GM12878 (cell line): ENCODE measurements around the gene SMTNL2. TPM values are rescaled to one million over a fixed set of nuclear protein-coding genes. Genes with fewer than 3 reads are reported as not detected.

ENCODE experiments used
- ATAC-seq: fragments of 200-7000 bp; cut with Tn5 transposase; 3 replicates; pipeline ENCODE4 v1.9.1; 2020; ENCODE audit warnings: mild to moderate bottlenecking, moderate library complexity
- BruUV-seq: library from RNA; stranded (reverse); fragments of 400-500 nt; replicated peaks from 2 replicates; lab custom pipeline; 2021; lab: Mats Ljungman, UMichigan
- CTCF ChIA-PET: fragments of 300-600 bp; sonication (Branson Sonifier 250); formaldehyde crosslinking; extraction: SDS; loops from one replicate; lab custom pipeline; 2021; ENCODE audit warnings: inconsistent platforms; lab: Yijun Ruan, JAX
- POLR2A ChIA-PET: fragments of 350-600 bp; formaldehyde crosslinking; extraction: SDS; loops from one replicate; lab custom pipeline; 2021; ENCODE audit warnings: inconsistent platforms; lab: Charles Lee
- RAD21 ChIA-PET: fragments of 300-600 bp; sonication (Branson Sonifier 250); formaldehyde crosslinking; loops from one replicate; lab custom pipeline; 2023; ENCODE audit warnings: antibody characterized with exemption; ENCODE audit not compliant: unreplicated experiment; lab: Charles Lee
- SMC1A ChIA-PET: fragments of 300-600 bp; sonication (Branson Sonifier 250); formaldehyde crosslinking; loops from one replicate; lab custom pipeline; 2023; ENCODE audit not compliant: unreplicated experiment, uncharacterized antibody; lab: Charles Lee
- DNase-seq: peaks from one replicate; pipeline ENCODE4 v3.0.0-alpha.2; 2011; ENCODE audit warnings: low read depth, low spot score
- FAIRE-seq: peaks from 3 replicates; lab custom pipeline; 2011; peaks lifted over from hg19 to GRCh38; lab: Jason Lieb, UNC
- H2AFZ ChIP-seq: 2 replicates; pipeline ENCODE4 v1.6.0; 2011; ENCODE audit warnings: low read depth, low read length, control low read depth; ENCODE audit not compliant: control insufficient read depth
- H3K27ac ChIP-seq: 2 replicates; pipeline ENCODE4 v1.5.1; 2011; ENCODE audit warnings: control low read depth; ENCODE audit not compliant: control insufficient read depth, insufficient read depth
- H3K27me3 ChIP-seq, 2 experiments: replicated peaks in 1 of 2; 2 replicates each; pipeline versions ENCODE4 v1.6.0 to v1.6.1; 2011; ENCODE audit warnings: low read length in 1 of 2; ENCODE audit not compliant: control insufficient read depth in 2 of 2, insufficient read depth in 2 of 2
- H3K36me3 ChIP-seq, 2 experiments: 2 replicates each; pipeline ENCODE4 v1.5.1; 2011; ENCODE audit warnings: low read length in 1 of 2; ENCODE audit not compliant: control insufficient read depth in 2 of 2, insufficient read depth in 2 of 2
- H3K4me1 ChIP-seq: 2 replicates; pipeline ENCODE4 v1.6.1; 2011; ENCODE audit warnings: mild to moderate bottlenecking, low read length, moderate library complexity, mixed read lengths; ENCODE audit not compliant: control insufficient read depth, insufficient read depth
- H3K4me2 ChIP-seq: 2 replicates; pipeline ENCODE4 v1.6.0; 2011; ENCODE audit warnings: control low read depth; ENCODE audit not compliant: control insufficient read depth, insufficient read depth
- H3K4me3 ChIP-seq: fragments of 200-600 bp; sonication (generic); 2 replicates; pipeline ENCODE4 v1.5.1; 2016
- H3K79me2 ChIP-seq: 2 replicates; pipeline ENCODE4 v1.6.0; 2011; ENCODE audit warnings: low read length; ENCODE audit not compliant: control insufficient read depth, insufficient read depth
- H3K9ac ChIP-seq: 2 replicates; pipeline ENCODE4 v1.8.0; 2011; ENCODE audit warnings: low read length, control low read depth, mixed read lengths; ENCODE audit not compliant: control insufficient read depth, insufficient read depth
- H3K9me3 ChIP-seq: replicated peaks from 3 replicates; pipeline ENCODE4 v1.5.1; 2011; ENCODE audit warnings: mild to moderate bottlenecking, low read length; ENCODE audit not compliant: control insufficient read depth, insufficient read depth
- H4K20me1 ChIP-seq: 2 replicates; pipeline ENCODE4 v1.6.0; 2011; ENCODE audit not compliant: control insufficient read depth, insufficient read depth
- CBX3 ChIP-seq: fragments of 200-600 bp; sonication (generic); IDR thresholded peaks from 2 replicates; pipeline ENCODE4 v1.6.1; 2016; ENCODE audit warnings: low read depth, borderline replicate concordance
- HDAC2 ChIP-seq: fragments of 200-600 bp; sonication (generic); IDR thresholded peaks from 2 replicates; pipeline ENCODE4 v1.6.1; 2017
- HDGF ChIP-seq: fragments of 450-650 bp; IDR thresholded peaks from 2 replicates; pipeline ENCODE4 v1.6.1; 2016; ENCODE audit warnings: antibody characterized with exemption
- KDM1A ChIP-seq: fragments of 200-600 bp; sonication (generic); IDR thresholded peaks from 2 replicates; pipeline ENCODE4 v1.6.1; 2016; ENCODE audit warnings: borderline replicate concordance
- MTA2 ChIP-seq: fragments of 450-650 bp; IDR thresholded peaks from 2 replicates; pipeline ENCODE4 v1.6.1; 2016; ENCODE audit warnings: low read depth, mild to moderate bottlenecking, moderate library complexity
- MYC ChIP-seq: IDR thresholded peaks from 2 replicates; pipeline ENCODE4 v1.6.1; 2011; ENCODE audit warnings: mild to moderate bottlenecking, low read length, moderate library complexity, inconsistent platforms; ENCODE audit not compliant: insufficient read depth, insufficient replicate concordance, insufficient read length, severe bottlenecking
- NR2C2 ChIP-seq: IDR thresholded peaks from 2 replicates; pipeline ENCODE4 v1.6.1; 2011; ENCODE audit warnings: borderline replicate concordance, low read depth; ENCODE audit not compliant: control insufficient read depth, insufficient read length
- POLR2A ChIP-seq: IDR thresholded peaks from 2 replicates; pipeline ENCODE4 v1.6.1; 2011; ENCODE audit warnings: low read depth, mild to moderate bottlenecking, low read length
- RB1 ChIP-seq: fragments of 450-650 bp; formaldehyde crosslinking; IDR thresholded peaks from 2 replicates; pipeline ENCODE4 v1.6.1; 2017; ENCODE audit warnings: mild to moderate bottlenecking, borderline replicate concordance
- SKIL ChIP-seq: fragments of 450-650 bp; IDR thresholded peaks from 2 replicates; pipeline ENCODE4 v1.6.1; 2017; ENCODE audit warnings: mild to moderate bottlenecking, low read depth, inconsistent platforms; ENCODE audit not compliant: poor library complexity, severe bottlenecking
- SMARCA5 ChIP-seq: fragments of 450-650 bp; IDR thresholded peaks from 2 replicates; pipeline ENCODE4 v1.6.1; 2017; ENCODE audit warnings: mild to moderate bottlenecking
- SP1 ChIP-seq: IDR thresholded peaks from one replicate; pipeline ENCODE4 v1.6.1; 2011; ENCODE audit warnings: low read depth, low read length
- SREBF1 ChIP-seq: IDR thresholded peaks from 2 replicates; pipeline ENCODE4 v1.6.1; 2012; ENCODE audit warnings: mild to moderate bottlenecking, low read length
- STAT1 ChIP-seq: fragments of 450-650 bp; conservative IDR thresholded peaks from 2 replicates; pipeline ENCODE4 v1.6.1; 2014; ENCODE audit warnings: antibody characterized with exemption, mild to moderate bottlenecking
- YY1 ChIP-seq: IDR thresholded peaks from 2 replicates; pipeline ENCODE4 v1.6.1; 2011; ENCODE audit warnings: low read depth, mild to moderate bottlenecking, low read length
- ZNF217 ChIP-seq: fragments of 450-650 bp; IDR thresholded peaks from 2 replicates; pipeline ENCODE4 v1.6.1; 2017; ENCODE audit warnings: antibody characterized with exemption, mild to moderate bottlenecking
- ZNF24 ChIP-seq: fragments of 450-650 bp; IDR thresholded peaks from 2 replicates; pipeline ENCODE4 v1.6.1; 2017; ENCODE audit warnings: antibody characterized with exemption, mild to moderate bottlenecking
- ZNF384 ChIP-seq: IDR thresholded peaks from 2 replicates; pipeline ENCODE4 v1.6.1; 2012; ENCODE audit warnings: low read depth, mild to moderate bottlenecking, low read length, improper control_type of control experiment, borderline replicate concordance
- WGBS: methylation state at CpG from one replicate; pipeline ENCODE4 v1.1.6; 2016; ENCODE audit warnings: low lambda C conversion rate; ENCODE audit not compliant: insufficient replicate concordance, insufficient coverage; ENCODE audit errors: missing lambda C conversion rate; 5-methylcytosine and 5-hydroxymethylcytosine counted together
- in situ Hi-C: fragments of 300-500 bp; cut with MboI; formaldehyde crosslinking; loops from 9 replicates; pipeline ENCODE4 v1.14.3; 2018; ENCODE audit warnings: mixed read lengths
- intact Hi-C: fragments of 100-400 bp; cut with micrococcal nuclease; formaldehyde crosslinking; loops from one replicate; pipeline ENCODE4 v1.14.2; 2022; ENCODE audit not compliant: unreplicated experiment
- polyA plus RNA-seq, 11 experiments: library from polyadenylated mRNA; depleted of rRNA in 4 of 11; unstranded in 6 of 11; stranded (reverse) in 5 of 11; fragments of >200 nt; fragmentation: Nextera tagmentation in 4 of 11; fragmentation: Illumina TruSeq in 1 of 11; extraction: Ambion mirVana in 4 of 11; extraction: Trizol in 1 of 11; gene quantifications; 1 replicate in 1 of 11; 2 replicates in 10 of 11; pipeline versions ENCODE4 v1.2.1 to v1.2.3, GENCODE V29; 2011 to 2016; ENCODE audit warnings: inconsistent platforms in 2 of 11, missing spikeins in 2 of 11, low read depth in 1 of 11
- total RNA-seq, 4 experiments: library from RNA; depleted of rRNA in 3 of 4; stranded (reverse); fragments of >200 nt in 3 of 4; fragmentation: Illumina TruSeq in 1 of 4; extraction: Trizol in 1 of 4; gene quantifications; 2 replicates each; pipeline versions ENCODE4 v1.2.1 to v1.2.3, GENCODE V29; 2013 to 2021
- TF ChIP-seq, protein P1 (sequence below): fragments of 450-650 bp; IDR thresholded peaks from 2 replicates; pipeline ENCODE4 v1.6.1; 2016; ENCODE audit warnings: mild to moderate bottlenecking
- TF ChIP-seq, protein P2 (sequence below): IDR thresholded peaks from 2 replicates; pipeline ENCODE4 v1.6.1; 2012; ENCODE audit warnings: low read depth, low read length, improper control_type of control experiment

The SMTNL2 gene
- total and polyA plus RNA-seq, 10 of the 15 experiments (the other 5 are each of a cell fraction or from before 2014, with no cell fraction given) = not detected

DNA sequence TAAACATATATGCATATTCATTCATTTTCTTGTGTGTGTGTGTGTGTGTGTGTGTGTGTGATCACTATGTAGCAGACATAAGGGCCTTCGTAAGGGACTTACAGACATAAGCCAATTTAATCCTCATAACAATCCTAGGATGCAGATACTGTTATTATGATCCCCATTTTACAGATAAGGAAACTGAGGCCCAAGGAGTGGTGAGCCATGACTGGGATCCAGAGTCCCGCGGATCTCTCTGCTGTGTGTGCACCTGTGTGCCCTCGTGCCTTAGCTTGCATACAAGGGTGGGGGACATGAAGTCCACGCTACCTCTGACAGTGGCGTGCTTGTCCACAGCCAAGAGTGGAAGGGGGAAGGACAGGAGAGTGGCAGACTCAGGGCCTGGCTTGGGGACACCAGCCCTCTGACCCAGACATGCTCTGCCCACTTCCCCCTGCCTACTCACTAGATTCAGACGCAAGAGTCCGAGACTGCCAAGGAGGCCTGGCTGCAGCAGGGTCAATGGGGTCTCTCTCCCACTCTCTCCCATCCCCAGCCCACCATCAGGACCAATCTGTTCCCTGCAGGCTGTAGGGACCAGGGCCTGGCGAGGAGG is 9.8 kb upstream of the SMTNL2 start:
- BruUV-seq = no TSS peak
- POLR2A ChIA-PET = no interaction called here
- peaks cover 6% of the 10 kb centered on the region; the same call in 1 of the 2 replicates for H3K4me1 ChIP-seq
- no peak for ATAC-seq
- TF ChIP-seq ZNF384 (no peak), SKIL (no peak), SMARCA5 (no peak), YY1 (no peak), HDGF (no peak), KDM1A (no peak), SREBF1 (no peak), STAT1 (no peak), MTA2 (no peak), ZNF217 (no peak), SP1 (no peak), ZNF24 (no peak), CBX3 (no peak), HDAC2 (no peak), NR2C2 (no peak), POLR2A (no peak), RB1 (no peak), MYC (no peak)
- TF ChIP-seq, protein P1, sequence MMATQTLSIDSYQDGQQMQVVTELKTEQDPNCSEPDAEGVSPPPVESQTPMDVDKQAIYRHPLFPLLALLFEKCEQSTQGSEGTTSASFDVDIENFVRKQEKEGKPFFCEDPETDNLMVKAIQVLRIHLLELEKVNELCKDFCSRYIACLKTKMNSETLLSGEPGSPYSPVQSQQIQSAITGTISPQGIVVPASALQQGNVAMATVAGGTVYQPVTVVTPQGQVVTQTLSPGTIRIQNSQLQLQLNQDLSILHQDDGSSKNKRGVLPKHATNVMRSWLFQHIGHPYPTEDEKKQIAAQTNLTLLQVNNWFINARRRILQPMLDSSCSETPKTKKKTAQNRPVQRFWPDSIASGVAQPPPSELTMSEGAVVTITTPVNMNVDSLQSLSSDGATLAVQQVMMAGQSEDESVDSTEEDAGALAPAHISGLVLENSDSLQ = no peak
- TF ChIP-seq, protein P2, sequence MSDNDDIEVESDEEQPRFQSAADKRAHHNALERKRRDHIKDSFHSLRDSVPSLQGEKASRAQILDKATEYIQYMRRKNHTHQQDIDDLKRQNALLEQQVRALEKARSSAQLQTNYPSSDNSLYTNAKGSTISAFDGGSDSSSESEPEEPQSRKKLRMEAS = no peak
- TF ChIP-seq, all 136 proteins: peak for 0
- Histone ChIP-seq H3K9ac (no peak overlapping the region), H3K36me3 (no peaks in the 10 kb centered on the region), H3K4me3 (no peak overlapping the region), H3K4me2 (no peak overlapping the region), H2AFZ (no peak overlapping the region), H3K27ac (no peak overlapping the region), H3K79me2 (no peaks in the 10 kb centered on the region), H3K9me3 (no peaks in the 10 kb centered on the region), H3K27me3 (no peaks in the 10 kb centered on the region; a peak in 1 of 4 replicates), H4K20me1 (no peaks in the 10 kb centered on the region)
- ChIA-PET CTCF (interaction anchor here (1.1 to 1.6 kb wide), 2 partner anchors 9 to 50 kb away, joined by 3 to 4 read pairs; no protein-coding TSS in a partner anchor), RAD21 (interaction anchor here (1.1 kb wide), 1 partner anchor 10 kb away, joined by 3 read pairs; no protein-coding TSS in a partner anchor), SMC1A (no interaction called here)
- 66% methylated on average over 9 of the region's 9 CpGs for WGBS
- intact Hi-C loops (no loop called here), in situ Hi-C loops (no loop called here)
- FAIRE-seq (no peak), DNase-seq (no peak)
